GM15510 (cell line): Measurements from ENCODE around the gene LRRC8E.

Experiments
- POLR2A ChIP-seq: IDR thresholded peaks from 3 replicates; pipeline ENCODE4 v1.6.1; 2011; ENCODE audit warnings: borderline replicate concordance; ENCODE audit not compliant: insufficient read length; ENCODE audit errors: extremely low read depth

Gene LRRC8E

GRCh38 chr19:7932276-7932929, 44.1 kb downstream of the LRRC8E start:
- TF ChIP-seq POLR2A, result no peak

- no peak for TF ChIP-seq POLR2A
These were observed 44.6 kb downstream of the LRRC8E start for GRCh38 chr19:7932930-7933300.

GRCh38 chr19:7933411-7933810, 45.1 kb downstream of the LRRC8E start:
- TF ChIP-seq POLR2A, result no peak

GRCh38 chr19:7933828-7934725, 45.8 kb downstream of the LRRC8E start:
- no peak for TF ChIP-seq POLR2A

- no peak for TF ChIP-seq POLR2A
These were observed 46.5 kb downstream of the LRRC8E start for GRCh38 chr19:7934766-7935165.

- TF ChIP-seq POLR2A, result no peak
These were observed 52.5 kb downstream of the LRRC8E start for GRCh38 chr19:7940841-7941240.

GRCh38 chr19:7941895-7942596, 53.7 kb downstream of the LRRC8E start:
- TF ChIP-seq POLR2A, result no peak

GRCh38 chr19:7942981-7943443, 54.7 kb downstream of the LRRC8E start:
- TF ChIP-seq POLR2A, result no peak

GRCh38 chr19:7943444-7944176, 55.3 kb downstream of the LRRC8E start, which contains the start of gene TIMM44:
Gene TIMM44, minus strand, starts transcription at chr19:7943666. Its CDS starts 15 bp downstream, at chr19:7943651.
- TF ChIP-seq POLR2A, result peak; percentile 90

GRCh38 chr19:7944177-7944761, 56.0 kb downstream of the LRRC8E start:
- no peak for TF ChIP-seq POLR2A

GRCh38 chr19:7947939-7948338, 59.6 kb downstream of the LRRC8E start:
- no peak for TF ChIP-seq POLR2A
